Gastrocnemius medialis (tissue), 4 donors: Measurements from ENCODE around the gene CALY. TPM values are rescaled to one million over a fixed set of nuclear protein-coding genes. Genes with fewer than 3 reads are reported as not detected.

ENCODE experiments used
- ATAC-seq, 2 donors: fragments of 150-250 bp; one replicate each; pipeline ENCODE4 v1.9.1; 2016
- DNase-seq, 2 donors: peaks; one replicate each; pipeline ENCODE4 v3.0.0-alpha.2; 2019
- H3K27ac ChIP-seq, 4 donors: fragments of 200-600 bp; sonication (generic); 1 replicate in 1 of 4; 2 replicates in 3 of 4; pipeline ENCODE4 v1.5.1; 2016 to 2018; ENCODE audit warnings: mild to moderate bottlenecking in 2 of 4, moderate library complexity in 1 of 4
- H3K27me3 ChIP-seq, 3 donors: fragments of 200-600 bp; sonication (generic) in 2 of 3; 1 replicate in 1 of 3; 2 replicates in 2 of 3; pipeline versions ENCODE4 v1.5.1 to v1.6.0; 2016 to 2019; ENCODE audit warnings: mild to moderate bottlenecking in 1 of 3, moderate library complexity in 1 of 3
- H3K36me3 ChIP-seq, 2 donors: fragments of 200-600 bp; sonication (generic) in 1 of 2; one replicate each; pipeline ENCODE4 v1.5.1; 2017 to 2018
- H3K4me1 ChIP-seq, 2 donors: fragments of 200-600 bp; sonication (generic) in 1 of 2; one replicate each; pipeline ENCODE4 v1.5.1; 2016 to 2017; ENCODE audit warnings: mild to moderate bottlenecking in 2 of 2
- H3K4me3 ChIP-seq, 4 donors: fragments of 200-600 bp; sonication (generic) in 3 of 4; 1 replicate in 1 of 4; 2 replicates in 3 of 4; pipeline ENCODE4 v1.5.1; 2016 to 2019; ENCODE audit warnings: mild to moderate bottlenecking in 2 of 4
- H3K9me3 ChIP-seq, 3 donors: fragments of 200-600 bp; sonication (generic) in 2 of 3; 1 replicate in 1 of 3; 2 replicates in 2 of 3; pipeline ENCODE4 v1.5.1; 2016 to 2019
- CTCF ChIP-seq, 5 experiments: fragments of 450-650 bp in 3 of 5; fragments of 200-600 bp in 2 of 5; sonication (generic) in 2 of 5; IDR thresholded peaks in 4 of 5; conservative IDR thresholded peaks in 1 of 5; 1 replicate in 4 of 5; 2 replicates in 1 of 5; pipeline ENCODE4 v1.5.1; 2016 to 2019; ENCODE audit warnings: antibody characterized with exemption in 5 of 5, mild to moderate bottlenecking in 3 of 5, moderate library complexity in 3 of 5
- POLR2A ChIP-seq, 2 donors: fragments of 450-650 bp; IDR thresholded peaks; one replicate each; pipeline ENCODE4 v1.6.1; 2017; ENCODE audit warnings: antibody characterized with exemption in 2 of 2, mild to moderate bottlenecking in 2 of 2, moderate library complexity in 2 of 2
- in situ Hi-C, 4 donors: fragments of 200-750 bp; cut with MboI; loops; one replicate each; pipeline versions ENCODE4 v1.15.0 to v1.8.0; 2017; ENCODE audit warnings: low sequenced_read_pairs in 4 of 4
- intact Hi-C: fragments of 100-400 bp; cut with DNase I; formaldehyde crosslinking; loops from one replicate; pipeline ENCODE4 v1.15.1; 2023; ENCODE audit warnings: low total_unique reads
- total RNA-seq, 4 donors: library from RNA; depleted of rRNA; stranded (reverse); fragments of >200 nt; gene quantifications; one replicate each; pipeline versions ENCODE4 v1.1.0 to v1.2.3, GENCODE V29; 2016

The CALY gene
- total RNA-seq, 4 donors from 2014 or later, result not detected

GRCh38 chr10:133294189-133294588 lies 42.5 kb downstream of the CALY start:
- Histone ChIP-seq H3K36me3 (peaks cover 0 to 84% of the 10 kb centered on the region in 2 donors), H3K4me3 (no peak overlapping the region), H3K27ac (no peak overlapping the region), H3K4me1 (no peaks in the 10 kb centered on the region), H3K9me3 (no peaks in the 10 kb centered on the region), H3K27me3 (no peaks in the 10 kb centered on the region)
- no peak for ATAC-seq
- no peak for TF ChIP-seq CTCF (IDR thresholded peaks at IDR 0.05 in 4 of 5, conservative IDR thresholded peaks at IDR 0.05 in 1 of 5)
- TF ChIP-seq POLR2A (IDR thresholded peaks at IDR 0.05), result no peak
- intact Hi-C loops, result no loop called here
- no peak for DNase-seq
- in situ Hi-C loops, result no loop called here

GRCh38 chr10:133293810-133294119 lies 42.9 kb downstream of the CALY start:
- H3K36me3 ChIP-seq, result peaks cover 0 to 84% of the 10 kb centered on the region in 2 donors
- no peaks in the 10 kb centered on the region for H3K9me3 ChIP-seq
- DNase-seq (no peak), ATAC-seq (no peak)
- TF ChIP-seq POLR2A (IDR thresholded peaks at IDR 0.05) (no peak), CTCF (IDR thresholded peaks at IDR 0.05 in 4 of 5, conservative IDR thresholded peaks at IDR 0.05 in 1 of 5) (no peak)
- H3K27ac ChIP-seq, result no peak overlapping the region
- no peaks in the 10 kb centered on the region for H3K27me3 ChIP-seq
- no peaks in the 10 kb centered on the region for H3K4me1 ChIP-seq
- H3K4me3 ChIP-seq, result no peak overlapping the region
- in situ Hi-C loops, result no loop called here
- intact Hi-C loops, result no loop called here

GRCh38 chr10:133292919-133293809 lies 43.5 kb downstream of the CALY start:
- ATAC-seq, result peak in 1 of 2 donors; percentile 39
- no peak for DNase-seq
- H3K4me3 ChIP-seq, result no peak overlapping the region
- in situ Hi-C loops (no loop called here), intact Hi-C loops (no loop called here)
- H3K36me3 ChIP-seq, result peaks cover 0 to 84% of the 10 kb centered on the region in 2 donors
- no peaks in the 10 kb centered on the region for H3K9me3 ChIP-seq
- H3K27me3 ChIP-seq, result no peaks in the 10 kb centered on the region
- H3K27ac ChIP-seq, result no peak overlapping the region
- no peaks in the 10 kb centered on the region for H3K4me1 ChIP-seq
- TF ChIP-seq POLR2A (IDR thresholded peaks at IDR 0.05), result no peak
- TF ChIP-seq CTCF (IDR thresholded peaks at IDR 0.05 in 4 of 5, conservative IDR thresholded peaks at IDR 0.05 in 1 of 5), result no peak

GRCh38 chr10:133289761-133290160 lies 46.9 kb downstream of the CALY start:
- in situ Hi-C loops (no loop called here), intact Hi-C loops (no loop called here)
- TF ChIP-seq CTCF (IDR thresholded peaks at IDR 0.05 in 4 of 5, conservative IDR thresholded peaks at IDR 0.05 in 1 of 5), result no peak
- H3K27me3 ChIP-seq, result no peaks in the 10 kb centered on the region
- ATAC-seq (no peak), DNase-seq (no peak)
- H3K4me3 ChIP-seq, result no peak overlapping the region
- H3K27ac ChIP-seq, result no peak overlapping the region
- peaks cover 0 to 84% of the 10 kb centered on the region in 2 donors for H3K36me3 ChIP-seq
- no peaks in the 10 kb centered on the region for H3K4me1 ChIP-seq
- H3K9me3 ChIP-seq, result no peaks in the 10 kb centered on the region
